Measurements from ENCODE around the gene SV2B. TPM values are rescaled to one million over a fixed set of nuclear protein-coding genes. Genes with fewer than 3 reads are reported as not detected.

Gene SV2B
- total RNA-seq, 4 donors from 2014 or later = 0.27 to 10.3 (median 2.2) TPM

DNA sequence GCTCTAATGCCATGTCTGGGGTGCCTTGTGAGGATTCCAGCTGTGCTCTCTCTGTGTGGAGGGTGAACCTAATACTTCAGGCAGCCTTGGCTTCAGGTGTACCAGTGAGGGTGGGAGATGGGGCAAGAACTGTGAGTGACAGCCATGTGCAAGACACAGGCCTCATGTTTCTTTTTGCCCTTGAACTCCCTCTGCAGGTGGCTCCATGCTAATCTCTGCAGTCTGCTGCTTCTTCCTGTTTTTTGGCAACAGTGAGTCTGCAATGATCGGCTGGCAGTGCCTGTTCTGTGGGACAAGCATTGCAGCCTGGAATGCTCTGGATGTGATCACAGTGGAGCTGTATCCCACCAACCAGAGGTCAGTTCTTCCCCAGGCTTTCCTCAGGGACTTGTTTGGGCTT, 189.3 kb downstream of the SV2B start:
- H3K27ac ChIP-seq = no peak overlapping the region
- 57% methylated on average over 1 of the region's 1 CpG; no CpG with 5 or more reads in 1 of the 2 donors for WGBS, 2 donors (ENCODE audit: low coverage in 1 of 2)
- H3K4me3 ChIP-seq = no peak overlapping the region
- H3K4me1 ChIP-seq = no peaks in the 10 kb centered on the region
- no peaks in the 10 kb centered on the region for H3K36me3 ChIP-seq
- H3K9me3 ChIP-seq = no peaks in the 10 kb centered on the region
- DNase-seq = no peak
- TF ChIP-seq POLR2AphosphoS5 (IDR thresholded peaks at IDR 0.05) (no peak), POLR2A (IDR thresholded peaks at IDR 0.05) (no peak), EP300 (IDR thresholded peaks at IDR 0.05; ENCODE audit: low read depth) (no peak)
- TF ChIP-seq, protein P1, sequence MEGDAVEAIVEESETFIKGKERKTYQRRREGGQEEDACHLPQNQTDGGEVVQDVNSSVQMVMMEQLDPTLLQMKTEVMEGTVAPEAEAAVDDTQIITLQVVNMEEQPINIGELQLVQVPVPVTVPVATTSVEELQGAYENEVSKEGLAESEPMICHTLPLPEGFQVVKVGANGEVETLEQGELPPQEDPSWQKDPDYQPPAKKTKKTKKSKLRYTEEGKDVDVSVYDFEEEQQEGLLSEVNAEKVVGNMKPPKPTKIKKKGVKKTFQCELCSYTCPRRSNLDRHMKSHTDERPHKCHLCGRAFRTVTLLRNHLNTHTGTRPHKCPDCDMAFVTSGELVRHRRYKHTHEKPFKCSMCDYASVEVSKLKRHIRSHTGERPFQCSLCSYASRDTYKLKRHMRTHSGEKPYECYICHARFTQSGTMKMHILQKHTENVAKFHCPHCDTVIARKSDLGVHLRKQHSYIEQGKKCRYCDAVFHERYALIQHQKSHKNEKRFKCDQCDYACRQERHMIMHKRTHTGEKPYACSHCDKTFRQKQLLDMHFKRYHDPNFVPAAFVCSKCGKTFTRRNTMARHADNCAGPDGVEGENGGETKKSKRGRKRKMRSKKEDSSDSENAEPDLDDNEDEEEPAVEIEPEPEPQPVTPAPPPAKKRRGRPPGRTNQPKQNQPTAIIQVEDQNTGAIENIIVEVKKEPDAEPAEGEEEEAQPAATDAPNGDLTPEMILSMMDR (IDR thresholded peaks at IDR 0.05) = no peak
- intact Hi-C loops (cut with DNase I; ENCODE audit: low total_unique reads) = no loop called here
- peaks cover 16% of the 10 kb centered on the region for H3K27me3 ChIP-seq
- in situ Hi-C loops (cut with MboI; ENCODE audit: low pct_ligation_motif_present in 1 of 4, low pct_unique_long_range_greater_than_20kb in 1 of 4, low sequenced_read_pairs in 3 of 4) = no loop called here

DNA sequence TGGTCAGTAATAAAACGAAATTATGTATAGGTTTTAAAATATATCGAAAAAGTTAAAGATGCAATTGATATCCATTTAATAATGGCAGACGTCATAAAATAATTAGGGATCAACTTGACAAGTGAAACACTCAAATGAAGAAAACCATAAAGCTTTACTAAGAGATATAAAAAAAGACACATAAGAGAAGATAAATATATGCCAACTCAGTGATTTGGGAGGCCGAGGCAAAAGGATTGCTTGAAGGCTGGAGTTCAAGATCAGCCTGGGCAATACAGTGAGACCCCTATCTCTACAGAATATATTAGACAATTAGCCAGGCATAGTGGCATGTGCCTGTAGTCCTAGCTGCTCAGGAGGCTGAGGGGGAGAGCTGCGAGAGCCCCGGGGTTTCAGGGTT, 190.5 kb downstream of the SV2B start:
- WGBS, 2 donors (ENCODE audit: low coverage in 1 of 2) = 87 to 94% methylated on average over 6 of the region's 6 CpGs
- TF ChIP-seq POLR2A (IDR thresholded peaks at IDR 0.05) (no peak), POLR2AphosphoS5 (IDR thresholded peaks at IDR 0.05) (no peak), EP300 (IDR thresholded peaks at IDR 0.05; ENCODE audit: low read depth) (no peak)
- TF ChIP-seq, protein P1 (IDR thresholded peaks at IDR 0.05) = no peak
- no peak for DNase-seq
- intact Hi-C loops (cut with DNase I; ENCODE audit: low total_unique reads) = no loop called here
- H3K36me3 ChIP-seq = no peaks in the 10 kb centered on the region
- no peak overlapping the region for H3K27ac ChIP-seq
- peaks cover 29% of the 10 kb centered on the region for H3K27me3 ChIP-seq
- peaks cover 0 to 6% (median 3%) of the 10 kb centered on the region in 4 donors for H3K4me1 ChIP-seq
- H3K9me3 ChIP-seq = no peaks in the 10 kb centered on the region
- no peak overlapping the region for H3K4me3 ChIP-seq
- in situ Hi-C loops (cut with MboI; ENCODE audit: low pct_ligation_motif_present in 1 of 4, low pct_unique_long_range_greater_than_20kb in 1 of 4, low sequenced_read_pairs in 3 of 4) = loop anchor here in 1 of 4 donors (10.0 kb wide), 1 partner anchor 794 kb away; no protein-coding TSS in a partner anchor

DNA sequence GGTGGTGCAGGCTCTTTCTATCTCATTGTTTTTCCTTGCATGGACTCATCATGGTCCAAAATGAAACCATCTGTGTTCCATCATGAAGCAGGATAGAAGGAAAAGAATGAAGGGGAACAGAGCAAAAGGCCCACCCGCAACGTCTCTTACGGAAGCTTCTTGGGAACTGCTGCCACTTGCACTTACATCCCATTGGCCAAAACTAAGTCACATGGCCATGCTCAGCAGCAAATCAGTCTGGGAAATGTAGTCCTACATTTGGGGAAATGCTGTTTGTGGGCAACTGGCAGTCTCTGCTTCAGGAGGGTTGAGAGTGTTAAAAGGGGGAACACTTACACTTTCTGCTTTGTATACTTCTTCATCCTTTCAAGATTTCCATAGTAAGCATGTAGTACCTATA, 191.6 kb downstream of the SV2B start:
- DNase-seq = no peak
- no peak for TF ChIP-seq EP300 (IDR thresholded peaks at IDR 0.05; ENCODE audit: low read depth)
- TF ChIP-seq, protein P1 (IDR thresholded peaks at IDR 0.05) = no peak
- TF ChIP-seq POLR2A (IDR thresholded peaks at IDR 0.05) = no peak
- no peak for TF ChIP-seq POLR2AphosphoS5 (IDR thresholded peaks at IDR 0.05)
- Histone ChIP-seq H3K27me3 (peaks cover 36% of the 10 kb centered on the region), H3K27ac (no peak overlapping the region), H3K9me3 (no peaks in the 10 kb centered on the region), H3K4me3 (no peak overlapping the region), H3K4me1 (peaks cover 0 to 6% (median 3%) of the 10 kb centered on the region in 4 donors), H3K36me3 (no peaks in the 10 kb centered on the region)
- 61% methylated on average over 3 of the region's 3 CpGs; no CpG with 5 or more reads in 1 of the 2 donors for WGBS, 2 donors (ENCODE audit: low coverage in 1 of 2)
- in situ Hi-C loops (cut with MboI; ENCODE audit: low pct_ligation_motif_present in 1 of 4, low pct_unique_long_range_greater_than_20kb in 1 of 4, low sequenced_read_pairs in 3 of 4) (loop anchor here in 1 of 4 donors (10.0 kb wide), 1 partner anchor 793 kb away; no protein-coding TSS in a partner anchor), intact Hi-C loops (cut with DNase I; ENCODE audit: low total_unique reads) (no loop called here)

DNA sequence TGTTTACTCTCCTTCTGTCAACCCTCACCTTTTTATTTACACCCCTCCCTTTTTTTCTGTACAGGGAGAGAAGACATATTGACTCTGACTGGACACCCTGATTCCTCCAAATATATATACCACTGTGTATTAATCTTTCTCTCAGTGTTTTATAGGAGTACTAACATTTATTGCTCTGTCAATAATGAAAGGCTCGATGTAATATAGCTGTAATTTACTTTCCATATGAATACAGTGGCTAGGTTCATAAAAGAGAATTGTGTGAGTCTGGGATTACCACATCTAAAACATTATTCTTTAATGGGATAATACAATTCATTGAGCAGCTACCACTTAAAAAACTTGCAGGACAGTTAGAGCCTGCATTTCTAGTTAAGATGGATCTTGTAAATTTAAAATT, 194.3 kb downstream of the SV2B start:
- in situ Hi-C loops (cut with MboI; ENCODE audit: low pct_ligation_motif_present in 1 of 4, low pct_unique_long_range_greater_than_20kb in 1 of 4, low sequenced_read_pairs in 3 of 4) = loop anchor here in 1 of 4 donors (10.0 kb wide), 1 partner anchor 790 kb away; no protein-coding TSS in a partner anchor
- no peak for DNase-seq
- WGBS, 2 donors (ENCODE audit: low coverage in 1 of 2) = 32 to 42% methylated on average over 1 of the region's 1 CpG

More for the DNA sequence above, 194.3 kb downstream of the SV2B start:
- H3K27me3 ChIP-seq = peaks cover 36% of the 10 kb centered on the region
- H3K4me3 ChIP-seq = no peak overlapping the region
- peaks cover 0 to 6% (median 3%) of the 10 kb centered on the region in 4 donors for H3K4me1 ChIP-seq
- H3K9me3 ChIP-seq = no peaks in the 10 kb centered on the region
- H3K27ac ChIP-seq = no peak overlapping the region
- TF ChIP-seq POLR2AphosphoS5 (IDR thresholded peaks at IDR 0.05) = no peak
- TF ChIP-seq POLR2A (IDR thresholded peaks at IDR 0.05) = no peak
- TF ChIP-seq, protein P1 (IDR thresholded peaks at IDR 0.05) = no peak
- no peak for TF ChIP-seq EP300 (IDR thresholded peaks at IDR 0.05; ENCODE audit: low read depth)
- intact Hi-C loops (cut with DNase I; ENCODE audit: low total_unique reads) = no loop called here
- H3K36me3 ChIP-seq = no peaks in the 10 kb centered on the region

Data from transverse colon (tissue), 4 donors.